ENCODE measurements around the gene SYTL4. TPM values are rescaled to one million over a fixed set of nuclear protein-coding genes. Genes with fewer than 3 reads are reported as not detected.
"Not testable (repeated sequence)": the region's sequence is repeated elsewhere in the genome, so short reads cannot be mapped to it uniquely, and the experiment has no call there.

The SYTL4 gene
- 0.60 TPM for polyA plus RNA-seq (2013, experiment 1 of 2)
- 0.51 TPM for polyA plus RNA-seq (2013, experiment 2 of 2)

DNA sequence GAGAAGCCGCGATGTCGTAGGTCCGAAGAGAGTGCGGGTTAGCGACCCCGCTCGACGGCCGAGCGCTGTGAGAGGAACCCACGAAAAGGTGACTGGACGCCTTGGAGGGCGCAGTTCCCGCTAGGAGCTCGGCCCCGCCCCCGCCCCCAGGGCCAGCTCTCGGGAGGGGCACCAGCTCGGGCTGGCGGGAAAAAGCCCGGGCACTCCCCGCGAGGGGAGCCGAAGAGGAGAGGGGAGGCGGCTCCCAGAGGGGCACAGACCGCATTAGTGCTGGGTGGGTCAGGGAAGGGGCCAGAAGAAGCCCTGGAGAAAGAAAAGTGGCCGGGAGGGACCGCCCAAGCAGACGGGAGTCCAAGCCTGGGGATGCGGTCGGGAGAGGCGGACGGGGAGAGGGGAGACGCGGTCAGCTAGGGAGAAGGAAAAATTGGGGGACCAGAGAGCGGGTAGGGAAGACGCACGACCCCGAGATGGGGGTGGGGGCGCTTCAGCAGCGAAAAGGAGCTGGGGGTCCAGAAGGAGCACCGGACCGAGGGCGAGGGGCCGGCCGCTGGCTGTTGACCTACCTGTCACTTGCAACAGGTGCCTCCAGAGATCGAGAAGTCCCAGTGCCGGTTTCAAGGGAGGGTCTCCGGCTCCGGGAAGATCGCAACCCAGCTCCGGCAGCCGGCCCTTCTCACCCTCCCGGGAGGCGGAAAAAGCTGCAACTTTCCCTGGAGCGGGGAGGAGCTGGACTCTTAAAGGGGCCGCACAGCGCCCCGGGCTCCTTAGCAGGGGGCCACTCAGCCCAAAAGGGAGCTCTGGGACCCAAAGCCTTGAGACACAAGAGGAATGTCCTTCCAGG, at the start of gene SYTL4:
Gene SYTL4 (minus strand): TSS at position 681 of the 841 bp plus-strand sequence. CDS start 30,084 bp downstream, outside the sequence.
- Histone ChIP-seq H3K9ac (ENCODE audit: low read depth, low read length, poor library complexity) (peak within 1 kb of the TSS; percentile 21), H3K4me1 (ENCODE audit: control insufficient read depth in 2 of 2, insufficient read depth in 1 of 2, low read depth in 1 of 2, low read length in 2 of 2) (no peaks in the 10 kb centered on the region), H2BK12ac (ENCODE audit: low read length) (no peak within 1 kb of the TSS), H2BK120ac (ENCODE audit: low read depth, low read length) (no peak within 1 kb of the TSS), H4K91ac (ENCODE audit: low read depth, low read length, poor library complexity) (no peak within 1 kb of the TSS), H2BK5ac (ENCODE audit: low read length) (no peak within 1 kb of the TSS), H3K27me3 (ENCODE audit: control insufficient read depth in 3 of 3, insufficient read depth in 3 of 3, low read depth in 1 of 3, low read length in 3 of 3) (peaks cover 0 to 45% (median 14%) of the 10 kb centered on the region in 3 experiments), H3K4me3 (ENCODE audit: low read length in 2 of 2) (peak within 1 kb of the TSS in 1 of 2 donors; percentile 84), H3K79me1 (ENCODE audit: low read depth, low read length) (no peaks in the 10 kb centered on the region), H2BK15ac (ENCODE audit: low read length) (no peak within 1 kb of the TSS), H3K9me3 (replicated peaks in 1 of 2; ENCODE audit: control insufficient read depth in 2 of 2, insufficient read depth in 1 of 2, low read depth in 1 of 2, low read length in 2 of 2) (no peaks in the 10 kb centered on the region), H3K23ac (ENCODE audit: low read depth, low read length, poor library complexity) (no peak within 1 kb of the TSS), H3K27ac (replicated peaks; ENCODE audit: low read length) (no peak within 1 kb of the TSS), H3K36me3 (replicated peaks in 1 of 2; ENCODE audit: control insufficient read depth in 2 of 2, insufficient read depth in 2 of 2, low read length in 2 of 2) (no peaks in the 10 kb centered on the region), H3K4me2 (ENCODE audit: insufficient read depth, low read length, poor library complexity, severe bottlenecking) (peak within 1 kb of the TSS; percentile 57), H2AK5ac (ENCODE audit: low read depth, low read length) (no peak within 1 kb of the TSS), H3K4ac (ENCODE audit: low read length) (no peak within 1 kb of the TSS), H2AFZ (ENCODE audit: low read length) (peak within 1 kb of the TSS; percentile 82), H3K14ac (ENCODE audit: low read length) (no peak within 1 kb of the TSS), H4K8ac (ENCODE audit: low read depth, low read length) (no peak within 1 kb of the TSS), H3K18ac (ENCODE audit: low read length) (peak within 1 kb of the TSS; percentile 17)
- WGBS, 2 donors (ENCODE audit: extremely low coverage in 2 of 2, insufficient read length in 2 of 2, insufficient replicate concordance in 1 of 2) = no CpG with 5 or more reads among the region's 60 CpGs
- no peak for DNase-seq (ENCODE audit: low spot score)

DNA sequence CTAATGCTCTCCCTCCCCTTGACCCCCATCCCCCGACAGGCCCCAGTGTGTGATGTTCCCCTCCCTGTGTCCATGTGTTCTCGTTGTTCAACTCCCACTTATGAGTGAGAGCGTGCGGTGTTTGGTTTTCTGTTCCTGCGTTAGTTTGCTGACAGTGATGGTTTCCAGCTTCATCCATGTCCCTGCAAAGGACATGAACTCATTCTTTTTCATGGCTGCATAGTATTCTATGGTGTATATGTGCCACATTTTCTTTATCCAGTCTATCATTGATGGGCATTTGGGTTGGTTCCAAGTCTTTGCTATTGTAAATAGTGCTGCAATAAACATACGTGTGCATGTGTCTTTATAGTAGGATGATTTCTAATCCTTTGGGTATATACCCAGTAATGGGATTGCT, 37.5 kb upstream of the SYTL4 start:
- H2AFZ ChIP-seq (ENCODE audit: low read length); H3K4me3 ChIP-seq (ENCODE audit: low read length in 2 of 2); H3K4ac ChIP-seq (ENCODE audit: low read length); H2AK5ac ChIP-seq (ENCODE audit: low read depth, low read length); H2BK5ac ChIP-seq (ENCODE audit: low read length); H4K8ac ChIP-seq (ENCODE audit: low read depth, low read length); H3K9me3 ChIP-seq (replicated peaks in 1 of 2; ENCODE audit: control insufficient read depth in 2 of 2, insufficient read depth in 1 of 2, low read depth in 1 of 2, low read length in 2 of 2); H2BK120ac ChIP-seq (ENCODE audit: low read depth, low read length); H2BK15ac ChIP-seq (ENCODE audit: low read length); H3K18ac ChIP-seq (ENCODE audit: low read length); H3K27ac ChIP-seq (replicated peaks; ENCODE audit: low read length); H3K14ac ChIP-seq (ENCODE audit: low read length); H3K23ac ChIP-seq (ENCODE audit: low read depth, low read length, poor library complexity); H3K4me1 ChIP-seq (ENCODE audit: control insufficient read depth in 2 of 2, insufficient read depth in 1 of 2, low read depth in 1 of 2, low read length in 2 of 2); DNase-seq (ENCODE audit: low spot score); H2BK12ac ChIP-seq (ENCODE audit: low read length); H3K4me2 ChIP-seq (ENCODE audit: insufficient read depth, low read length, poor library complexity, severe bottlenecking); H4K91ac ChIP-seq (ENCODE audit: low read depth, low read length, poor library complexity); H3K9ac ChIP-seq (ENCODE audit: low read depth, low read length, poor library complexity); H3K36me3 ChIP-seq (replicated peaks in 1 of 2; ENCODE audit: control insufficient read depth in 2 of 2, insufficient read depth in 2 of 2, low read length in 2 of 2); H3K79me1 ChIP-seq (ENCODE audit: low read depth, low read length); H3K27me3 ChIP-seq (ENCODE audit: control insufficient read depth in 3 of 3, insufficient read depth in 3 of 3, low read depth in 1 of 3, low read length in 3 of 3): not testable (repeated sequence)
- no CpG with 5 or more reads among the region's 6 CpGs for WGBS, 2 donors (ENCODE audit: extremely low coverage in 2 of 2, insufficient read length in 2 of 2, insufficient replicate concordance in 1 of 2)

DNA sequence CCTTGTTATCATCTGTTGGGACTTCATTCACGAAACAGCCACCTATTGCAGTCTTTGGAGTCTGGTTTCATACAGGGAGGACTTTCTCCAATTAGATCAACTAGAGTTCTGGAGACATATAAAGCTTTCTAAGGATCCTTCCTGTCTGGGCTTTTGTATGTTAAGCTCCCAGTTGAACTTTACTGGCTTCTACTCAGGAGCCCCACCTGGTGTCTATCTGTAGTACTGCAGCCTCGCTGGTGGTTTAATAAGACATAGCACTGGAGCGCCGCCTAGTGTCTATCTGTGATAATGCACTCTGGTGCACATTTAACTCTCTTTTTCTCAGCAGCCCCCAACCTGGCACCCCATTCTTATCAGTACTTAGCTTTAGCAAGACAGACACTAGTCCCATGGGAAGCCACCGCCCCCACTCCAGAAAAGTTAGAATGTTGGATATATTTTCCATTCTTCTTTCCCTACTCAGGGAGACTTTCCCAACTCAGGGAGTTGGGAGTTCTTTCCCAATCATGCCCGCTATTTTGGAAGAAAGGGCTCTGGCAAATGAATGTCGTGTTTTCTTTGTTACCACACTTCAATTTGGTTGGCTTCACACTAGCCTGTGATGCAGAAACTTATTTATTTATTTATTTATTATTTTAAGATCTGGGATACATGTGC, 36.9 kb upstream of the SYTL4 start:
- H2BK12ac ChIP-seq (ENCODE audit: low read length) = no peak overlapping the region
- H2AFZ ChIP-seq (ENCODE audit: low read length) = no peak overlapping the region
- no peak overlapping the region for H3K14ac ChIP-seq (ENCODE audit: low read length)
- H2AK5ac ChIP-seq (ENCODE audit: low read depth, low read length) = no peak overlapping the region
- H2BK5ac ChIP-seq (ENCODE audit: low read length) = no peak overlapping the region
- H3K9me3 ChIP-seq (replicated peaks in 1 of 2; ENCODE audit: control insufficient read depth in 2 of 2, insufficient read depth in 1 of 2, low read depth in 1 of 2, low read length in 2 of 2) = no peaks in the 10 kb centered on the region
- H3K4ac ChIP-seq (ENCODE audit: low read length) = no peak overlapping the region
- H3K79me1 ChIP-seq (ENCODE audit: low read depth, low read length) = no peaks in the 10 kb centered on the region
- no peak overlapping the region for H3K9ac ChIP-seq (ENCODE audit: low read depth, low read length, poor library complexity)
- DNase-seq (ENCODE audit: low spot score) = peak; percentile 67
- no peak overlapping the region for H2BK120ac ChIP-seq (ENCODE audit: low read depth, low read length)
- no peaks in the 10 kb centered on the region for H3K4me1 ChIP-seq (ENCODE audit: control insufficient read depth in 2 of 2, insufficient read depth in 1 of 2, low read depth in 1 of 2, low read length in 2 of 2)
- no peaks in the 10 kb centered on the region for H3K36me3 ChIP-seq (replicated peaks in 1 of 2; ENCODE audit: control insufficient read depth in 2 of 2, insufficient read depth in 2 of 2, low read length in 2 of 2)
- H3K18ac ChIP-seq (ENCODE audit: low read length) = no peak overlapping the region
- WGBS, 2 donors (ENCODE audit: extremely low coverage in 2 of 2, insufficient read length in 2 of 2, insufficient replicate concordance in 1 of 2) = no CpG with 5 or more reads among the region's 7 CpGs
- H3K27me3 ChIP-seq (ENCODE audit: control insufficient read depth in 3 of 3, insufficient read depth in 3 of 3, low read depth in 1 of 3, low read length in 3 of 3) = no peaks in the 10 kb centered on the region
- H3K4me3 ChIP-seq (ENCODE audit: low read length in 2 of 2) = no peak overlapping the region
- H4K91ac ChIP-seq (ENCODE audit: low read depth, low read length, poor library complexity) = no peak overlapping the region
- H3K4me2 ChIP-seq (ENCODE audit: insufficient read depth, low read length, poor library complexity, severe bottlenecking) = no peak overlapping the region
- H3K27ac ChIP-seq (replicated peaks; ENCODE audit: low read length) = no peak overlapping the region
- no peak overlapping the region for H2BK15ac ChIP-seq (ENCODE audit: low read length)
- H3K23ac ChIP-seq (ENCODE audit: low read depth, low read length, poor library complexity) = no peak overlapping the region
- H4K8ac ChIP-seq (ENCODE audit: low read depth, low read length) = no peak overlapping the region

DNA sequence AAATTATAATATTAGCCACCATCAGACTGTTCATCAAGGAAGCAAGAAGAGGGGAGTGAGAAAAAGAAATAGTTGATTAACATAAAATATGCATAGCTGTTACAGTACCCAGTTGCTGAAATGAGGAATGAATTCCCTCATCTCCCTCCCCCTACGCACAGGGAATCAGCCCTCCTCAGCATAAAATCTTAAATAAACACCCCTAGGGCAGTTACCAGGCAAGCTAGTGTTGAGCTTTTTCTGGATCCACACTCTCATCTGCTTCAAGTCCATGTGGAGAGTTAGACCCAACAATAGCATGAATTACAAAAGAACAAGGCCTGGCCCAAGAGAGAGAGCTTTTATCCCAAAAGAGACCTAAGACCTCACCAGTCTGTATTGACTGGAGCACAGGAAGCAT, 19.0 kb upstream of the SYTL4 start:
- no peak overlapping the region for H2BK120ac ChIP-seq (ENCODE audit: low read depth, low read length)
- WGBS, 2 donors (ENCODE audit: extremely low coverage in 2 of 2, insufficient read length in 2 of 2, insufficient replicate concordance in 1 of 2) = no CpG with 5 or more reads among the region's 1 CpG
- no peaks in the 10 kb centered on the region for H3K79me1 ChIP-seq (ENCODE audit: low read depth, low read length)
- no peak overlapping the region for H3K4me2 ChIP-seq (ENCODE audit: insufficient read depth, low read length, poor library complexity, severe bottlenecking)
- no peak overlapping the region for H4K91ac ChIP-seq (ENCODE audit: low read depth, low read length, poor library complexity)
- H3K18ac ChIP-seq (ENCODE audit: low read length) = no peak overlapping the region
- no peaks in the 10 kb centered on the region for H3K9me3 ChIP-seq (replicated peaks in 1 of 2; ENCODE audit: control insufficient read depth in 2 of 2, insufficient read depth in 1 of 2, low read depth in 1 of 2, low read length in 2 of 2)
- no peaks in the 10 kb centered on the region for H3K27me3 ChIP-seq (ENCODE audit: control insufficient read depth in 3 of 3, insufficient read depth in 3 of 3, low read depth in 1 of 3, low read length in 3 of 3)
- H3K4ac ChIP-seq (ENCODE audit: low read length) = no peak overlapping the region
- H3K27ac ChIP-seq (replicated peaks; ENCODE audit: low read length) = no peak overlapping the region
- no peak overlapping the region for H3K9ac ChIP-seq (ENCODE audit: low read depth, low read length, poor library complexity)
- no peak overlapping the region for H3K23ac ChIP-seq (ENCODE audit: low read depth, low read length, poor library complexity)
- no peak overlapping the region for H2BK12ac ChIP-seq (ENCODE audit: low read length)
- H4K8ac ChIP-seq (ENCODE audit: low read depth, low read length) = no peak overlapping the region
- H2BK5ac ChIP-seq (ENCODE audit: low read length) = no peak overlapping the region
- no peak overlapping the region for H3K14ac ChIP-seq (ENCODE audit: low read length)
- no peak overlapping the region for H2AFZ ChIP-seq (ENCODE audit: low read length)
- H3K36me3 ChIP-seq (replicated peaks in 1 of 2; ENCODE audit: control insufficient read depth in 2 of 2, insufficient read depth in 2 of 2, low read length in 2 of 2) = no peaks in the 10 kb centered on the region
- H2BK15ac ChIP-seq (ENCODE audit: low read length) = no peak overlapping the region
- H3K4me3 ChIP-seq (ENCODE audit: low read length in 2 of 2) = no peak overlapping the region
- H2AK5ac ChIP-seq (ENCODE audit: low read depth, low read length) = no peak overlapping the region
- DNase-seq (ENCODE audit: low spot score) = no peak
- H3K4me1 ChIP-seq (ENCODE audit: control insufficient read depth in 2 of 2, insufficient read depth in 1 of 2, low read depth in 1 of 2, low read length in 2 of 2) = peaks cover 0 to 2% of the 10 kb centered on the region in 2 donors

Measured in neuronal stem cell (in vitro differentiated cells).